Stimulated activated CD8-positive, alpha-beta memory T cell treated with anti-CD3 and anti-CD28 coated beads, Interleukin-4, amount 100 ng/mL, for 4 hours (primary cell): ENCODE results near the gene PNCK.
"Not testable (repeated sequence)": the region's sequence is repeated elsewhere in the genome, so short reads cannot be mapped to it uniquely, and the experiment has no call there.

Experiments used
- DNase-seq, 2 donors: peaks; one replicate each; pipeline ENCODE4 v3.0.0-alpha.2; 2020; ENCODE audit warnings: low read depth in 2 of 2, low spot score in 1 of 2

PNCK gene

DNA sequence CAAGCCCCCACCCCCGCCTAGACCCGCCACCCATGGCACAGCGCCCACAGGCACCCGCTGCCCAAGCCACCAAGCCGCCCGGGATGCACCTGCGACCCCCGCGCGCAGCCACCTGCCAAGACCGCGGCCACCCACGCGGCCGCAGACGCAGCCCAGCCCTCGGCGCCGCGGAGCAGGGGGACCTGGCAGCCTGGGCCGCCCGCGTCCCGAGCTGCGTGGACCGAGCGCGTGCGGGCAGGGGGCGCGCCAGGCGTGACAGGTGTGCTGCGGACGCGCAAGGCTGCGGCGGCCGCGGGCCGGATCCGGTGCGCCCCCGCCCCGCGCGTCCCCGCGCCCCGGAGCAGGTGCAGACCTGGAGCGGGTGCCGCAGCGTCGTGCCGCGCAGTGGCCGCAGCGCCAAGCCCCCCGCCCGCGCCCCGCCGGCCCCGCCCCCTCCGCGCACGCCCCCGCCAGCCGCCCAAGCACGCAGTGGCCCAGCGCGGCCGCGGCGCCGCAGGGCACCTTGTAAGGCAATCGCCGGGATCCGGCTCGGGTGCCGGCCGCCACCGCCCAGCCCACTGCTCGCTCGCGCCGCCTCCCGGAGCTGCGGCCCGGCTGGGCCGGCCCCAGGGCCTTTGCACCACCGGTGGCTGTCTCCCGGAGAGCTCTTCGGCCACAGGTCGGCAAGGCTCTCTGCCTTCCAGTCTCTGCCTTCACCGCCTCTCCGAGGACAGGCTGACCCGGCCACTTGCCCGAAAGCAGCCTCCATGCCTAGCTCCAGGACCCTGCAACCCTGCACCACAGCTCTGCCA, at the start of gene PNCK:
TSS of gene PNCK (minus strand) at position 386 of the 791 bp plus-strand sequence. CDS start 737 bp downstream, outside the sequence.
- no peak for DNase-seq

DNA sequence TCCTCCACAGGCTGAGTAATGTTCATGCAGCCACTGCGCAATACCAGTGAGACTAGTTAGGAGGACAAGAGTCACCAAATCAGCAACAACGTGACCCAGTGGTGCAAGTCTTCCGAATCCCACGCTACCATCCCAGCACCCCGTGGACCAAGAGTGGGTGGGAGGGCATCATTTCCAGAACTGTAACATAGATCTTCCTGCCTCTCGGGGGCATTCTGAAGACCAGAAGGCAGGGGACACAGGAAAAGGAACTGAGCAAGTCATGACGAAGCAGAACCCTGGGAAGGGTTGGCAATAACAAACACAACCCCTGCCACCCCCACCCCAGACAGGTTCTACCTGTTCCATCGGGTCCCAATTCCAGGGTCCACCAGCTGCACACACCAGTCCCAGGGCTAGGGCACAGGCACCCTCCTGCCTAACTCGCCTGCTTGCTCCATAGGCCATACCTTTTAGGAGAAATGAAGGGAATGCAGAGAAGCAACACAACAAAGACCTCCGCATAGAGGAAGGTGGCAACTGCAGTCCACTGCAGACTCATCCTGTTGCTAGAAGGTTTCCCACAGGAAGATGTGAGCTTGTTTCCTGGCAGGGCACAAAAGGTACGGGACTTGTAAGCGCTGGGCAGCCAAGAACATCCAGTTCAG, 49.2 kb upstream of the PNCK start:
- DNase-seq: no peak

GRCh38 chrX:153719701-153720100, 46.1 kb upstream of the PNCK start:
- no peak for DNase-seq

DNA sequence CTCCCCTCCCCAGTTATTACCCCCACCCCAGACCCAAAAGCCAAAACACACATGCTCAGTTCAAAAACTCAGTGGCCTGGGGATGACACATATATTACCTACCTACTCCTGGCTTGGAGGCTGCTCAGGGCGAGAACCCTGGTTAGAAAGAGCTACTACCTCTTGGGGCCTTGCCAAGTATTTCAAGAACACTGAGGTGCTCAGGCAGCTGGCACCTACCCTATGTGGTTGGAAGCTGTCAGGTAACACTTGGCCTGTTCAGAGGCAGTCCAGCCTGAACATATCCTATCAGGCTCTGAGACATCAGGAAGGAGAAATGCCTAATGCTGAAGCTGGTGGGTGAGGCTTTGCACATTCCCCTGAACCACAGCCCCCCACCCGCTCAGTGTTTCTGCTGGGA, 45.6 kb upstream of the PNCK start:
- no peak for DNase-seq

DNA sequence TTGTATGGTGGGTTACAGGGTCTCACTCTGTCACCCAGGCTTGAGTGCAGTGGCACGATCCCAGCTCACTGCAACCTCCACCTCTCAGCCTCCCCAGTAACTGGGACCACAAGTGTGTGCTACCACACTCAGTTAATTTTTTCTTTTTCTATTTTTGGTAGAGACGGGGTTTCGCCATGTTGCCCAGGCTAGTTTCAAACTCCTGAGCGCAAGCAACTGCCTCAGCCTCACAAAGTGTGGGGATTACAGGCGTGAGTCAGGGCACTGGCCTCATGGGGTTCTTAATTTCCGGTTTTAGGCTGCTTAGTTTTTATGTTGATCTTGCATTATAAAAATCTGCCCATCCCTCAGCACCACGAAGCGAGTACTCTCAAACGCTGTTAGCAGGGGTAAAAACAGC, 43.8 kb upstream of the PNCK start:
- DNase-seq: no peak

DNA sequence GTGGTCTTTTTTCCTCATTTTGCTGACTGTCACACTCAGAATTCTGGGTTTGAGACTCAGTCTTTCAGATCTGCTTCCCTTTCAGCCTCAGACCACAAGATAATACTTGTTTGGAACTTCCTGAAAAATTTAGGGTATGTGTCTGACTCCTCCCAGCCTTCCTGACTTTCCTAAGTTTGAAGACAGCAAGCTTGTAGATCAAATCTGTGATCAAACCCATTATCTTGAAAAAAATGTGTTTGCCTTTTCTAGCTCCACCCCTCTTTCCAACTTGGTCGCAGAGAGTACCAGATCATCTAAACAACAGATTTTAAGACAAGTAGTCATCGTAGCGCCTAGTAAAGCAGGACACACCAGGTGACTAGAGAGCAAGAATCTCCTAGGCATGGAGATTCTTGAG, 40.6 kb upstream of the PNCK start:
- DNase-seq: no peak

GRCh38 chrX:153709726-153710674, 36.4 kb upstream of the PNCK start:
- no peak for DNase-seq

DNA sequence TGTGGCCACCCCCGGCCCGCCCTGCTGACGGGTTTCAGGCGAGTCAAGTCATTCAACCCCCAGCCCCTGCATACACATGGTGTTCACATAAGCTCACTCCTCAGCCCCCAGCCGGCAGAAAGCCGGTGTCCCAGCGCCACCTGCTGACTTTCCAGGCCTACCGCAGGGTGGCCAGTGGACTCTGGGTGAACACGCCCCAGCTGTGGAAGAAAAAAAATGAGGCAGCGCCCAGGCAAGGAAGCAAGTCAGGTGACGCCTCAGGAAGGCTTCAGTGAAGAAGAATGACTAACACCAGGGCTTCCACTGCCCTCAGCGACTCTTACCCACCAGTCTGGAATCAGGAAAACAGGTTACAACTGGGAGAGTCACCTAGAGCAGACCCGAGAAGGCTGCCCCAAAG, 34.8 kb upstream of the PNCK start:
- no peak for DNase-seq

GRCh38 chrX:153707406-153707805, 33.8 kb upstream of the PNCK start:
- DNase-seq: no peak

GRCh38 chrX:153706799-153707198, 33.2 kb upstream of the PNCK start:
- no peak for DNase-seq

DNA sequence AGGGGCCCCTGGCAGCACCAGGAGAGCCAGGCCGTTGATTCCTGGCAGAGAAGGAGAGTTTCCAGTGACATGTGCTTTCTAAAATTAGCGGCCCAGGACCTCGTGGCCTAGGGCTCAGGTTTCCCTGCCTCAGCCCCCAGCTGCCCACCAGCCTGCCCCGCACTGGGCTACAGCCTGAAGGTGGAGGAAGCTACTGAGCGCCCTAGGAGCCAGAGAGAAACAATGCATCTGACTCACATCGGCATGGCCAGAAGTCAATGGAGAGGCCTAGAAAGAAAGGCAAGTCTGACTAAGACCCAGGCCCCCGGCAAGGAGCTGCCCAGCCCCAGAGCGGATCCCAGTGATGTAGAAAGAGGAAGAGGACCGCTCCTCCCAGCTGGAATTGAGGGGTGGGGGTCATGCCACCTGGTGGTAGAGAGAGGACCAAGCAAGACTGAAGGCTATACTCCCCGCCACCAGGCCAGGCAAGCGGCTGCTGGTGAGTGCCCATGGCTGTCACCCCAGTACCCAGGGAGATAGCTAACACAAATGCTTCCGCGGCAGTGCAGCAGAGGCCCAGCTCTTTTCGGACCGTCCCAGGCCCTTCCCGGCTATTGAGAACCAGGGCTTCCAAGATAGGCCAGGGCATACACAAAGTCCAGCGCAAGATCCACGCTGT, 31.9 kb upstream of the PNCK start:
- not testable (repeated sequence) for DNase-seq

DNA sequence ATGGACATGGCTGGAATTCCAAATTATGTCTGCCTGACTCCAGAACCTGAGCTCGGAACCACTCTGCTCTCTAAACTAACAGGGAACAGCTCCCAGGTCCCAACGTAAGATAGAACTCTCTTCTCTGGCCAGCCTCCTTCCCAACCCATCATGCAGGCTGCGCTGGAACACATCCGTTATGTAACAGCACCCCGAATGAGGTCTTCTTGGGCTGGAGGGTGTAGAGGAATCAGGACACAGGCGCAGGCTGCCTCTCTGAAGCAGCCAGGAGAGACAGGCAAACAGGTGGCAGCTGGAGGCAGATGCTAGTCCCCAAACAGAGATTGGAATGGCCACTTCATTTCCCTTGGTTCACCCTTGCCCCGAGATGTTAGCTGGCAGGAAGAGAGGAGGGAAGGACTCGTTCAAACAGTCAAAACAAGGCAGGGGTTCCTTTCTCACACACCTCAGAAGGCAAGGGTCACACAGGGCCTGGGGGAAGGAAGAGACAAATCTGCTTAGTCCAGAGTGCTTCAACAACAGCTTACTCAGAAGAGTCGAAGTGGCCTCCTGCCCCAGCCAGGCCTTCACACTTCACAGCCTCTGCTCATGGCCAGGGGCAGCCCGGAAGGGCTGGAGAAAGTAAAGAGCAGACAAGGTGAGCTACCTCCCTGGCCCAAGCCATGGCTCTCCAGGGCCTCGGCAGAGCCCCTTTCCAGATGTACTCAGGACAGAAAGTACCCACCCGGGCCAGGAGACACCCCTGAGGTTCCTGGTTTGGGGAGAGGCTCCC, 31.2 kb upstream of the PNCK start:
- DNase-seq: not testable (repeated sequence)

DNA sequence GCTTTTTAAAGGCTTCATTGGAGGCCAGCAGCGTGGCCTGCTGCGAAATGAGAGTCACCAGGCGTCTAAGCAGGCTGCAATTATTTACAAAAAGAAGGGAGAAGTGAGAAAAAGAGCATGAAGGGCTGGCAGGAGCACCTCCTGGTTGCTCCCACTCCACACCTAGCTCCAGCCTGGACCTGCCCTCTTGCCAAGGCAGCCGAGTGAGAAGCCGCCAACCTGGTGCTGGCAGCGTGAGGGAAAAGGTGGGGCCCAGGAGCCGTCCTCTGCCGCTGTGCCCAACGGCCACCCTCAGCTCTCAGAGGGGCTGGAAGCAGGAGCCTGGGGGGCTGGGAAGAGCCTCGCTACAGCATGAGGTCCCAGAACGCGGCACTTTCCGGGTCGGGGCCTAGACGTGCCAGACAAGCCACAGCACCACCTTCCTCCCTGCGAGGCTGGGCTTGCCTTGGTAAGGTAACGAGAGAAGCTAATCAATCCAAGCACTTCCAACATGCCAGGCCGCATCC, 30.5 kb upstream of the PNCK start:
- no peak for DNase-seq

GRCh38 chrX:153703036-153703370, 29.4 kb upstream of the PNCK start:
- no peak for DNase-seq

DNA sequence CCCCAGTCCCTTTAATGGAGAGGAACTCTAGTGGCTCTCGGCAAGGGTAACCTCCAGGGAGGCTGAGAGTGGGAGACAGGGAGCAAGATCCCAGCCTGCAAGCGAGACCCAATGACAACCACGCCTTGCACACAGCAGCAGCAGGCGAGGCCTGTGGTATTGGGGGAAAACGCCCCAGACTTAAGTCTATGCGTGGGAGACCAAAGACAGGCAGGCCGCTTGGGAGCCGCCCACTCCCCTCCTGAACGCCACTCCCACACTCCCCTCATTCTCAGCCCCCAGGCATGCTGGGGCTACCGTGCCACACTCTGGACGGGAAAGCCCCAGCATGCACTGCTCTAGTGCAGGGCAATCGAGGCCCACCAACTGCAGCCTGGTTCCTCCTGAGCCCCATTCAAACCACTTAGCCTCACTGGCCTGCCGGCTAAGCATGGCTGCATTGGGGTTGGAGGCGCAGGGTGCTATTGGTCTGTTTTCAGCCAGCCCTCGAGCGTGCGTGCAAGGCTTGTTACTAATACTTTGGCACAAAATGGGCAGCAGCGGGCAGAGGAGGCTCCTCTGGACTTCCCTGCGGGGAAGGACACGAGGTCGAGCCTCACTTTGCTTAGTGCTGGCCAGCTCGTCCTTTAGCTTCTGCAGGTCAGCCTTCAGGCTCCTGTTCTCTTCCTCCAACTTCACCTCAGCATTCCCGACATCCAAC, 28.9 kb upstream of the PNCK start:
- no peak for DNase-seq

- no peak for DNase-seq
Measured at GRCh38 chrX:153701706-153702105, 28.1 kb upstream of the PNCK start.

DNA sequence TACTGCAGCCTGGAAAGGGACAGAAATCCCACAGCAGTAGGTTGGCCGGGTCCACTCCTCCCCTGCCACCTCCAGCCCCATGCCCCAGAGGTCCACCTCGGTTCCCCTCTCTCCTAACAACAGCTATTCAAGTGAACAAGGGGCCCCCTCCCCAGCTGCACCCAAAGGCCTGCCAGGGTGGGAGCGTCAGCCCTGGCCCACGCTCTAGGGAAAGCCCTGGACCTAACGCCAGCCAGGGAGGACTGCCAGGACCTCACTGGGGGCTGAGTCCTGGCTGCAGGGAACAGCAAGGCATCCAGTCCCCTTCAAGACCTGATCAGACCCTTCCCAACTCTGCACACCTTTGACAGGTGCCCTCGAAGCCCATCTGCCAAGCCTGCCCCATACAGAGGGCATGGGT, 27.4 kb upstream of the PNCK start:
- no peak for DNase-seq

GRCh38 chrX:153700376-153700945, 26.8 kb upstream of the PNCK start:
- no peak for DNase-seq

GRCh38 chrX:153699784-153700371, 26.3 kb upstream of the PNCK start:
- DNase-seq: not testable (repeated sequence)
